NCI-H1417 treated with DMSO at 0.1 percent for 48 hours (cell line): Measurements from ENCODE around the gene NFE2L1.
"Not testable (repeated sequence)": the region's sequence is repeated elsewhere in the genome, so short reads cannot be mapped to it uniquely, and the experiment has no call there.

Experiments used
- DNase-seq: peaks from one replicate; lab custom pipeline; 2025; lab: John Stamatoyannopoulos, UW

Gene NFE2L1

DNA sequence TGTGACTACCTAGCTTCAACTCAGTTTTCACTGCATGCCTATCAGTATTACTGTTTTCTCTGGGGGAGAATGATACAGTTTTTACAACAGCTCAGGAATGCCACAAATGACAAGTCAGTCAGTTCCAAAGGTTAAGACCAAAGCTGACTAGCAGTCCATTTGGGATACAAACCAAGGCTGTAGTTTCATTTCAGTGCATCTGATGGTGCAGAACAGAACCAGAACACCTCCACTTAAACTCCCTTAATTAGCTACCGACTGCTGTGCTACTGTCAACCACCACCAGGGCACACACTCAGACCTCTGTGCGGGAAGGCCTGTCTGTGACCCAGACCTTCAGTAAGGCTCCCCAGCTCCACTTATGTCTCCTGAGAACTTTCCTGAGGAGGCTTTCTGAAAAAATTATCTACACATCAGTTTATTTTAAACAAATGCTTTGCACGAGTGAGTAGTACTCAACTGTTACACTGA is 20.4 kb downstream of the NFE2L1 start:
- no peak for DNase-seq

DNA sequence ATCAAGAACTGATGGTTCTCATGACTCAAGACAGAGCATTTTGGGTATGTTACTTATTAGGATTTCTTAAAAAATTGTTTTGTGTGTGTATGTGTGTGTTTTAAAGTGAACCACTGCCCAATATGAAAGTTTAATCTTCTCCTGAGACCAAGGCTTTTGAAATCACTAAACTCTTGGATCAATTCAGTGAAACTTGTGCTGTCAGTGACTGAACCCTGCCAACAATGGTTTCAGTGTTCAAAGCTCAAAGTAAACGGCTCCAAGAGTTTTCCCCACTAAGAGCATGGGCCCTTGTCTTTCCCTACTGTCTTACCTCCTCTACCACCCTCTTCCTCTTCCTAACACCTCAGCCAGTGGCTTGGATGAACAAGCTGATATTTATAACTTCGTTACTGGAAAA is 22.0 kb downstream of the NFE2L1 start:
- DNase-seq: no peak

DNA sequence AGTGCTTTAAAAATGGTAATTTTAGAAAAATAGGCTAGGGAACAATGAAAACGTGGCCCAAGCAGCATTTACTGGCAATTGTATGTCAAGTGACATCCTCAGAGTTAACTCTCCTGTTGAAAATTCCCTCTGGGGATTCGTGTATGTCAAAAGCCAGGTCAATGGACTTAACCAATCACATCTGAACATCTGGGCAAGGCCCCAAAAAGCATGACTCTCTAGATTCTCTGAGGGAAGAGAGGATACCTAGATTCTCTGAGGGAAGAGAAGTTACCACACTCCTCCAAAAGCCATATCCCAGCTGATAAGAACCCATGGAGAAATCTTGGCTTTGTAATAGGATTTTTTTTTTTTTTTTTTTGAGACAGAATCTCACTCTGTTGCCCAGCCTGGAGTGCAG is 23.5 kb downstream of the NFE2L1 start:
- no peak for DNase-seq

DNA sequence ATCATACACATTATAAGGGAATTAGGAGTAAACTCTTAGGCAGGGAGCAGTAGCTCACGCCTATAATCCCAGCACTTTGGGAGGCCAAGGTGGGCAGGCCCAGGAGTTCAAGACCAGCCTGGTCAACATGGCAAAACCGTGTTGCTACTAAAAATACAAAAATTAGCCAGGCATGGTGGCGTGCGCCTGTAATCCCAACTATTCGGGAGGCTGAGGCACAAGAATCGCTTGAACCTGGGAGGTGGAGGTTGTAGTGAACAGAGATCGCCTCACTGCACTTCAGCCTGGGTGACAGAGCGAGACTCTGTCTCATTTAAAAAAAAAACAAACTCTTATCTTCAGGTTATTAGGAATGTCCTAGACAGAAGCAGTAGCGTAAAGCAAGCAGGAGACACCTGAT is 24.7 kb downstream of the NFE2L1 start:
- DNase-seq: not testable (repeated sequence)

DNA sequence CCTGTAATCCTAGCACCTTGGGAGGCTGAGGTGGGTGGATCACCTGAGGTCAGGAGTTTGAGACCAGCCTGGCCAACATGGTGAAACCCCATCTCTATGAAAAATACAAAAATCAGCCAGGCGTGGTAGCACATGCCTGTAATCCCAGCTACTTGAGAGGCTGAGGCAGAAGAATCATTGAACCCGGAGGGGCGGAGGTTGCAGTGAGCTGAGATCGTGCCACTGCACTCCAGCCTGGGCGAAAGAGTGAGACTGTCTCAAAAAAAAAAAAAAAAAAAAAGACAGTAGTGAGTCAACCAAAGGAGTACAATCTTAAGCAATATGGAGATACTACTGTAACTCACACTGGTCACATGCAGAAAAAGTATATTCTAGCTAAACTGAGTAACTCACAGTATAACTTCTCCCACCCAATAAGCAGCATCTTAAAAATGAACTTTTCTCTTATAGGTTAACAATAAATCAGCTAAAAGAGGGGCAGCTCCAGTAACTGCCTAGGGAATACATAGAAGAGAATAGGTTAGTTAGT is 25.5 kb downstream of the NFE2L1 start:
- DNase-seq: not testable (repeated sequence)

DNA sequence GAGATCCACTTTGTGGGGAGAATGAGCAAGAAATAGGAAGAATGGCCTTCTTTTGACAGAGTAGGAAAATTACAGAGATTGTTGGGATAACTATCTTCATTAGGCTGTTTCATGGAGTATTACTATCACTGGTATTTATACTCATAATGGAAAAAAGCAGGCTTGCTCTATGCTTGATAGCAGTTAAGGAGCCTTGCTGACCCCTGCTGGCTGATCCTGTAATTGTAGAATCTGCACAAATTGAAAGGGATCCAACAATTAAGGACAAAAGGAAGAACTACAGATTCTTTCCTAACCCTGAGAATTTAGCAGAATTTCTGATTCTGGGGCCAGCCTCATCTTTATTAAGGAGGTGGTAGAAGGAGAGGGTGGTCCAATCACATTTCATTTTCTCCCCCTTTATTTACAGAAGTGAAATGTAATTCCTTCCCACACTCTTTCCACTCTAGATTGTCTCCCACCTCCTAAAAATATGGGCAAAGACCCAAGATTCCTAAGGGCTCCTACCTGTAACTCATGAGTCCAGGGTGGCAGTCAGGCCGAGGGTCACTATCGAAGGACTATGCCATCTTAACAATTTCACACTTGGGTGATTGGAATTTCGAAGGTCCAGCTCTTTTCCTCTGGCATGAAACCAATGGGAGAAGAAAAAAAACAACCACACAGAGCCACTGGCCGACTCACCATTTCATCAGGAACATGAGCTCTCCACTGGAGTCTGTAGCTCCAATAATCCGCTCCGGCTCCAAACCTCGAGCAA is 26.3 kb downstream of the NFE2L1 start:
- no peak for DNase-seq

DNA sequence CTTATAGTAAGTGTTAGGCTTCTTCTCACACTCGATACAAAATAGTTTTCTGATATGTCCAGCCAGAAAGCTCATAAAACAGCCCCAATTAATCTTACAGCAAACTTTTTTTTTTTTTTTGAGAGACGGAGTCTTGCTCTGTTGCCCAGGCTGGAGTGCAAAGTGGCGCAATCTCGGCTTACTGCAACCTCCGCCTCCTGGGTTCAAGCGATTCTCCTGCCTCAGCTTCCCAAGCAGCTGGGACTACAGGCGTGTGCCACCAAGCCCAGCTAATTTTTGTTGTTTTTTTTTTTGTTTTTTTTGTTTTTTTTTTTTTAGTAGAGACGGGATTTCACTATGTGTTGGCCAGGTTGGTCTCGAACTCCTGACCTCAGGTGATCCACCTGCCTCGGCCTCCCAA is 29.0 kb downstream of the NFE2L1 start:
- DNase-seq: not testable (repeated sequence)

DNA sequence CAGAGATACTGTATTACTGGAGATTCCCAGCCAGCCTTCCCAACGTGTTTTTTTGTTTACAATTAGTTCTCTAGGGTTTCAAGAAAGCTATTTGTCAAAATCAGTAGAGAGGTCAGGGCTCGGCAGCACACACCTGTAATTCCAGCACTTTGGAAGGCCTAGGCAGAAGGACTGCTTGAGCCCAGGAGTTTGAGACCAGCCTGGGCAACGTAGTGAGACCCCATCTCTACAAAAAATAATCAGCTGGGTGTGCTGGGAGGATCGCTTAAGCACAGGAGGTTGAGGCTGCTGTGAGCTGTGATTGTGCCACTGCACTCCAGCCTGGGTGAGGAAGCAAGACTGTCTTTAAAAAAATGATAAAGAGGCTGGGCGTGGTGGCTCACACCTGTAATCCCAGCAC is 33.7 kb downstream of the NFE2L1 start:
- DNase-seq: no peak

DNA sequence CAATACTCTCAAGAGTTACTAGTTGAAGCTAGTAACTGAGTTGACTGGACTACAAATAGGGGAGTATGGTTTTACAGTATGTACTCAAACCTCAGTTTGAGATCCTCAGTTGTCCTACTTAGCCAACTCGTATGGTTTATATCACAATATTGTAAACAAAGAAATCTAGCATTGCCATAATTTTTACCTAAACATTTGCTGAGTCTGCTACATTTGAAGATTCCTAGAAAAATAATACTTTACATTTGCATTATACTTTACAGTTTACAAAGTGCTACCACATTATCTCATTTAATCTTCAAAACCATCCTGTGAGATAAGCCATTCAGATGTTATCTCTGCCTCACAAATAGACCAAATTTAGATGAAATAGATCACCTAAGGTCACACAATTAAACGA is 36.8 kb downstream of the NFE2L1 start:
- DNase-seq: no peak

DNA sequence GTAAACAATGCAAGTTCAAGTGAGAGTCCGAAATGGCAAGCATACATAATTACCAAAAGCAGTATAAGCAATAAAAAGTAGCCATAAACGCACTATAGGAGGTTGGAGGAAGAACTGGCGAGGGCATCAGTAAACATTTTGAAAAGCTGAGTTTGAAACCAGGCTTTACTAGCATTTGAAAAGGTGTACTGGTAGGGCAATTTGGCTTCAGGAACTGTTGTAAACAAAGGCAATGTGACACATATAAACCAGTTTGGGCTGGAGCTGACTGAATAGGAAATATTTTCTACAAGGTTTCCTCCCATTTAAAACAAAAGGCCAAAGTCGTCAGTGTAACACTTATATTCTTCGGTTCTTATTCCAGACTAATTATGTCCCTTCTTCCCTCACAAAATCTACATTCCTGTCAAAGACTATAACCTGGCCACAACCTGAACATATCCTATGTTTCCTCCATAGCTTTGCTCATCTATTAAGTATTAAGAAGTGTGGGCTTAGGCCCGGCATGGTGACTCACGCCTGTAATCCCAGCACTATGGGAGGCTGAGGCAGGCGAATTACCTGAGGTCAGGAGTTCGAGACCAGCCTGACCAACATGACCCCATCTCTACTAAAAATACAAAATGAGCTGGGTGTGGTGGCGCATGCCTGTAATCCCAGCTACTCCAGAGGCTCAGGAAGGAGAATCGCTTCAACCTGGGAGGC is 45.3 kb downstream of the NFE2L1 start:
- DNase-seq: no peak

DNA sequence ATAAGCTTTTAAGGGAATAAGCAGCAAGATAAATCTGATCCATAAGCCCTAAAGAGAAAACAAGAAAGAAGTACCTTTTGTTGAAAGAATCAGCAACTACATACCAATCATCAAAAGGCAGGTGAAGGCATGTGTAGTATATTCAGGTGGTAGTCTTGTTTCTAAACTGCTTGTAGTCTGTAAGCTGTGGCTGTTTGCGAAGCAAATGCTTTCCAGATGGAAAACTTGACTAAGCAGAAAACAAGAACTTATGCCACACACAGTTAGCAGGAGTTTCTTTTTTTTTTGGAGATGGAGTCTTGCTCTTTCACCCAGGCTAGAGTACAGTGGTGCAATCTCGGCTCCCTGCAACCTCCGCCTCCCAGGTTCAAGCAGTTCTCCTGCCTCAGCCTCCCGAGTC is 47.5 kb downstream of the NFE2L1 start:
- DNase-seq: no peak

DNA sequence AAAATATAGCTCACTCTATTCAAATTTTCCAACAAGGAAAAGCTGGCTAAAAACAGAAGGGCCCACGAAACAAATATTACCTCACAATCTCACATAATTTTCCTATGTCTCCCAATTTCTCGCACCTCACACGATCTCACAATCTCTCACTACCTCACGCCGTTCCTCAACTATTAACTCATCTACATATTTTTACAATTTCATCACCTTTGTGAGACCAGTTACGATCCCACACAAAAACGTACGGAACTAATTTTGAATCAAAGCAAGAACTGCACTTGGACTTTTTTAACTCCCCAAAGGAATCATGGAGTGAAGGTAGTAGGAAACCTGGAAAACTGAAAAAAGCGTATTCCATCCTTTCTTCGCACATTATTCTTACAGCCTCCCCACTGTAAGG is 52.0 kb downstream of the NFE2L1 start:
- DNase-seq: no peak

DNA sequence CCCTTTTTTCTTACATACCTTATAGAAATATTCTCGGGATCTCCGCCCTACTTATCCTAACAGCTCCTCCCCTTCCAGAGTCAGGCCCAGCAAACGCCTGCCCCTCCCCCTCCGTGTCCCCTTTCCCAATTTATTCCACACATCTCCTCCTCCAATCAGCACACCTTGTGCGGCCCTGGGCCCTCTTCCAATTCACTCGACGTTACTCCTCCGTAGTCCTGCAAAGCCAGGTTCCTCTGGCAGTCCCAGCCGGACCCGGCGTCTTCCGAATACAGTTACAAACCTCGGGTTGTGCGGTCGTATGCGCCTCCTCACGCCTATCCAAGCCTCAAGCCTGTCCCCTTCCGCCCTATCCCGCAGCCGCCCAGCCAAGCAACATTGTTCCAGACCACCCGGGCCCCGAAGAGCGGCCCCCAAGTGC is 52.4 kb downstream of the NFE2L1 start:
- DNase-seq: no peak

DNA sequence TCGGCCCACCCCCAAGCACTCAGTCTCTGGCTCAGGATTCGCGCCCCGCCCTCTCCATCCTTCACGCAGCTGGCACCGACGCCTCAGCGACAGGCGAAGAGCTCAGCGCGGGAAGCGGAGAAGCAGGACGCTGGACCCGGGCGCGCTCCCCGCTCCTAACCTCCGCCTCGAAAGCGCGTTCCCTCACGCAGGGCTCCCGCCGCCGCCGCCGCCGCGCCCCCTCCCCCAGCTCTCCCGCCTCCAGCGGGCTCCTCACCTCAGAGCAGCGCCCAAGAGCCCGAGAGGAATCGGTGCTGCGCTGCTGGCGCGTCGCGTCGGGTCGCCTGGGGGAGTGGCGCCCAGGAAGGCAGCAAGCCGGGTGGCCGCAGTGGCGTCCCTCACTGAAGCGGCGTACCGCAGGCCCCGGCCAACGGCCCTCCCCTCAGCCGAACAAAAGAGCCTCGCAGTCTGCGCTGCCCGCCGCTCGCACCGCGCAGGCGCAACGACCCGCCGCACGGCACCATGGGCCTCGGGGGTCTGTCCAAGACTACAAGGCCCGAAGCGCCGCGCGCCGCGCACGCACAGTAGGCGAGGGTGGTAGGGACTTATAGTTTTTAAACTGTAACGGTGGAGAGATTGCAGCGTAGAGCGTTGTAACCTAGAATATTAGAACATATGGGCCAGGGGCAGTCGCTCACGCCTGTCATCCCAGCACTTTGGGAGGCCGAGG is 53.0 kb downstream of the NFE2L1 start, which contains the start of gene CBX1:
TSS of gene CBX1 (minus strand) at position 467 of the 709 bp plus-strand sequence. CDS start 24,474 bp downstream, outside the sequence.
- peak; percentile 88 for DNase-seq

DNA sequence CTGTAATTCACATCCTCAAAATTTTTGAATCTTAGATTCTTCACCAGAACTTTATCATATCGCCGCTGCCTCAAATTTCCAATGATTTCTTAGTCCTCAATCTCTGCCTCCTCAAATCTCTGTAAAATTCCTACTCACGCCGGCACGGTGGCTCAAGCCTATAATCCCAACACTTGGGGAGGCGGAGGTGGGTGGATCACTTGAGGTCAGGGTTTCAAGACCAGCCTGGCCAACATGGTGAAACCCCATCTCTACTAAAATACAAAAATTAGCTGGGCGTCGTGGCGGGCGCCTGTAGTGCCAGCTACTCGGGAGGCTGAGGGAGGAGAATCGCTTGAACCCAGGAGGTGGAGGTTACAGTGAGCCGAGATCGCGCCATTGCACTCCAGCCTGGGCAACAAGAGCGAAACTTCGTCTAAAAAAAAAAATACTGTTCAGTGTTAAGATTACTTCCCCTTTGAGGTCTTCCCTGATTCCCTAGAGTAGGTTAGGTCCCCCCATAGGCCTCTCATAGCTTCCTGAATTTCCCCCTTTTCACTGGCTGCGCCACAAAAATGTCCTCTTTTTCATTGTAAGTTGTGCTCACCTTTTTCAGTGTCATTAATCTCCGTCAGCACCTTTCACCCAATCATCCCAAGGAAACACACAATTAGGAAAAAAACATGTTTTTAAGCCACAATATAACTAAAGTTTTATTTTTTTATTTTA is 54.0 kb downstream of the NFE2L1 start:
- no peak for DNase-seq

DNA sequence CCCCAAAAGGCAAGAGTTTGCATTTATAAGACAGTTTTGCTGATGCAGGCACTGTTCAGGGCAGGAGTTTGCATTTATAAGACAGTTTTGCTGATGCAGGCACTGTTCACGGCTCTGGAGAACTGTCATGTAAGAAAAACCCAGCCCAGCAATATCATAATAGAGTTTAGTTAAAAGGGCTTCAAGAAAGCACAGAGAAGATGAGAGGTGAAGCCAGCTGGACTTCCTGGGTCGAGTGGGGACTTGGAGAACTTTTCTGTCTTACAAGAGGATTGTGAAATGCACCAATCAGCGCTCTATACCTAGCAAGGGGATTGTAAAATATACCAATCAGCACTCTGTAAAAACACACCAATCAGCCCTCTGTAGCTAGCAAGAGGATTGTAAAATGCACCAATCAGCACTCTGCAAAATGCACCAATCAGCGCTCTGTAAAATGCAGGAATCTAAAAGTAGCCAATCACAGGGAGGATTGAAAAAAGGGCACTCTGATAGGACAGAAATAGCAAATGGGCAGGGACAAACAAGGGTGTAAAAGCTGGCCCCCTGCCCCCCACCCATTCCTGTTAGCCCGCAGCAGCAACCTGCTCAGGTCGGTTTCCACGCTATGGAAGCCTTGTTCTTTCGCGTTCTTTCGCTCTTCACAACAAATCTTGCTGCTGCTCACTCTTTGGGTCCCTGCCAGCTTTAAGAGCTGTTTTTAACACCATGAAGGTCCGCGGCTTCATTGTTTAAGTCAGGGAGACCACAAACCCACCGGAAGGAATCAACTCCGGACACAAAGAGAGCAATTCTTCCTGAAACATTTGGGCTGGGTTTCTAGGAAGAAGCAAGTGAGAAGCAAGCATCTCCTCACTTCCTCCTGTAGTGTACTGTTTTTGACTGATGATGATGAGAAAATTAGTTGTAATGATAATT is 54.9 kb downstream of the NFE2L1 start:
- DNase-seq: no peak

DNA sequence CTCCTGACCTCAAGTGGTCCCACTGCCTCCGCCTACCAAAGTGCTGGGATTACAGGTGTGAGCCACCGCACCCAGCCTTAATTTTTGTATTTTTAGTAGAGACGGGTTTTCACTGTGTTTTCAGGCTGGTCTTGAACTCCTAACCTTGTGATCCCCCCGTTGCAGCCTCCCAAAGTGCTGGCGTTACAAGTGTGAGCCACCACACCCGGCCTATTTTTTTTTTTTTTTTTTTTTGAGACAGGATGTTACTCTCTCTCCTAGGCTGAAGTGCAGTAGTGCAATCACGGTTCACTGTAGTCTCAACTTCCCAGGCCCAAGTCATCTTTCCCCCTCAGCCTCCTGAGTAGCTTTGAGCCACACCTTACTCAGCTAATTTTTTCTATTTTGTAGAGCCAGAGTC is 56.3 kb downstream of the NFE2L1 start:
- DNase-seq: no peak

DNA sequence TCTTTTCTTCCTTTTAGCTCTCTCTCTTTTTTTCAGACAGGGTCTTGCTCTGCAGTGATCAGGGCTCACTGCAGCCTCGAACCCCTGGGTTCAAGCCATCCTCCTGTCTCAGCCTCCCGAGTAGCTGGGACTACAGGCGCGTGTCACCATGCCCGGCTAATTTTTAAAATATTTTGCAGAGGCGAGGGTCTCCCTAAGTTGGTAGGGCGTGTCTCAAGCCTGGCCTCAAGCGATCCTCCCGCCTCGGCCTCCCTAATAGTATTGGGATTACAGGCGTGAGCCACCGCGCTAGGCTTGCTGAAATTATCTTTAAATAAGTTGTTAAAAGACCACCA is 58.6 kb downstream of the NFE2L1 start:
- DNase-seq: no peak

DNA sequence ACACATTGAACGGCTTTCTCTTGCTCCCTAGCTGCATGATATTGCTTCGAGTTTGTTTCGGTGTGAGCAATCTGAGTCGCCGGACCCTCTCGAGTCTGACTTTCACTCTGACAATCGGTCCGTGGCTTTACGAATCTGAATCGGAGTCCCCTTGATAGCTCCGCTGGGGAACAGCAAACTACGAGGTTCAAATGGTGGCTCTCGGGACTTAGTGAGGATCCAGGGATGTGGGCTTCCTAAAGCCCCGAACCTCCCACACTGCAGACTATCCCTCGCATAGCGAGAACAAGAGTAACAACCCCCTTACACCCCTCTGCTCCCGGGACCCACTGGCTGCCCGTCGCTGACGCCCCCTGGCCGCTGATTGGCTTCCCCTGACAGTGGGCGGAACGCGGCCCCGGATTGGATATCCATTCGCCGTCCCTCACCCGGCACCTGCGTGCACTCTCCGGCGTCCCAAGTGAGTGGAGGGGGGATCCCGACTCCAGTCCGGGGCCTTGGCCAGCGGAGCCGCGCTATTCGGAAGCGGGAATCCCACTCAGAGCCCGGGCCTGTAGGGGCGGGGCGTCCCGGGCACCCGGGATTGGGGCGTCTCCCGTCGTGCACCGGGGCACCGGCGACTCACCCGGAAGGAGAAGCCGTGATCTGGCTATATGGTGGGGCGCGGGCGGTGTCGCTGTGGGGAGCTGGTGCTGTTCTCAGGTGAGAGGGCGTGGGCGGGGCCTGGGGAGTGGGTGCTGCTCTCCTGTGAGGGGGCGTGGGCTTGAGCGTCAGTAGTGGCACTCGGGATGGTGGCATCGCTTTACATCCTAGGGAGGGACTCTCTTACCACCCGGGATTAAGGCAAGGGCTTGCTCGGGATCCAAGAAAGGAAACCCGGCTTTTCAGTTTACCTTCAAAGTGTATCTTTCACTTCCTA is 59.2 kb downstream of the NFE2L1 start, which contains the start of gene SNX11:
TSS of gene SNX11 (plus strand) at position 630 of the 919 bp plus-strand sequence. CDS start 4,278 bp downstream, outside the sequence.
- DNase-seq: peak; percentile 75

DNA sequence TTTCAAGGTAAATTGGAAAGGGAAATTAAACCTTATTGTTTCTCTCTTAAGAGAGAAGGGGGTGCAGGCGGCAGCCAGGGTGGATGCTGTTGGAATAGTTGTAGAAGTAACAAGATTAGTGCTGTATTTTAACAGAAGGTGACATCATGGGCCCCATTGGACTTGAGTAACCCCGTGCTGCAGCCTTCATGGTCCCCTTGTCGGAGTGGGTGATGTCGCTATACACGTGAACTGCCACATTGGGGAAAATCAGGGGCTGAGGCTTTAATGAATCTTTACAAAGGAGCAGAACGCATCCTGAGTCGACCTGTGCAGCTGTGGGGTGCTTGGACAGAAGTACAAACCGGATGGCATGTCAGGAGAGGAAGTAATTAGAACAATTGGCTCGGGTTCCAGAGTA is 62.6 kb downstream of the NFE2L1 start:
- DNase-seq: no peak
